ENCODE measurements around the gene SLC16A1.

The SLC16A1 gene

DNA sequence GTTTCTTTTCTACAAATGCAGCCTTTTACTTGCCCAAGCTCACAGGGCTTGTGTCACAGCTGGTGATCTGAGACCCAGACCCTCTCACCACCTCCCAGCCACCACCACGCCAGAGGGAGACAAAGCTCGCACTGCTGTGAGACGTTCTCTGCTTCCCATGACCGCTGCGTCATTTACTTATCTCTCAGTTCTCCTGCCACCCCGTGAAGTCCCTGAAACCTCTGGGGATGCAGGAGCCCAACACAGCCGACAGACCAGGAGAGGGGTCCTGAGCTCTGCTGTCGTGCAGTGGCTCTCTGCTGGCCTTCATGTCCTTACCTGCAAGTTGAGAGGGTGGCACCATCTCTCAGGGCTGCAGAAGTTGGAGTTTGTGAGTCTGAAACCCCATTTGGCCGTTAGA lies 77.7 kb downstream of the SLC16A1 start:
- no peak overlapping the region for H3K4me3 ChIP-seq (ENCODE audit: low read depth, low read length)
- TF ChIP-seq, protein P1, sequence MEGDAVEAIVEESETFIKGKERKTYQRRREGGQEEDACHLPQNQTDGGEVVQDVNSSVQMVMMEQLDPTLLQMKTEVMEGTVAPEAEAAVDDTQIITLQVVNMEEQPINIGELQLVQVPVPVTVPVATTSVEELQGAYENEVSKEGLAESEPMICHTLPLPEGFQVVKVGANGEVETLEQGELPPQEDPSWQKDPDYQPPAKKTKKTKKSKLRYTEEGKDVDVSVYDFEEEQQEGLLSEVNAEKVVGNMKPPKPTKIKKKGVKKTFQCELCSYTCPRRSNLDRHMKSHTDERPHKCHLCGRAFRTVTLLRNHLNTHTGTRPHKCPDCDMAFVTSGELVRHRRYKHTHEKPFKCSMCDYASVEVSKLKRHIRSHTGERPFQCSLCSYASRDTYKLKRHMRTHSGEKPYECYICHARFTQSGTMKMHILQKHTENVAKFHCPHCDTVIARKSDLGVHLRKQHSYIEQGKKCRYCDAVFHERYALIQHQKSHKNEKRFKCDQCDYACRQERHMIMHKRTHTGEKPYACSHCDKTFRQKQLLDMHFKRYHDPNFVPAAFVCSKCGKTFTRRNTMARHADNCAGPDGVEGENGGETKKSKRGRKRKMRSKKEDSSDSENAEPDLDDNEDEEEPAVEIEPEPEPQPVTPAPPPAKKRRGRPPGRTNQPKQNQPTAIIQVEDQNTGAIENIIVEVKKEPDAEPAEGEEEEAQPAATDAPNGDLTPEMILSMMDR (IDR thresholded peaks at IDR 0.05; ENCODE audit: low read depth, low read length): no peak

DNA sequence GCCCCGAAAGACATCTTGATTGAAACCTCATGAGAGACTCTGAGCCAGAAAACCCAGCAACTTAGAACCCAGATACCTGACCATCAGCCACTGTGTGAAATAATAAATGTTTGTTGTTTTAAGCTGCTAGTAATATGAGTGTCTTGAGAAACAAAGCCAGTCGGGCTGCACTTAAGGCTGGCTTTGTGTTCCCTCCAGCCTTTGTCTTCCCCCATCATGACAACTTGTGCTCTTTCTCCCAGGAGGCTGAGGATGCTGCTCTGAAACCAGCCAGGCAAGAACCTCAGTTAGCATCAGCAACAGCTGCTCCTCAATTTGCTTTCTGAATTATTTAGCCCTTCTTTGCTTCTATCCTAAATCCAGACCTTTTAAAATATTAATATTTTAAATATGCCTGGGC lies 78.2 kb downstream of the SLC16A1 start:
- no peak overlapping the region for H3K4me3 ChIP-seq (ENCODE audit: low read depth, low read length)
- TF ChIP-seq, protein P1 (IDR thresholded peaks at IDR 0.05; ENCODE audit: low read depth, low read length): no peak

DNA sequence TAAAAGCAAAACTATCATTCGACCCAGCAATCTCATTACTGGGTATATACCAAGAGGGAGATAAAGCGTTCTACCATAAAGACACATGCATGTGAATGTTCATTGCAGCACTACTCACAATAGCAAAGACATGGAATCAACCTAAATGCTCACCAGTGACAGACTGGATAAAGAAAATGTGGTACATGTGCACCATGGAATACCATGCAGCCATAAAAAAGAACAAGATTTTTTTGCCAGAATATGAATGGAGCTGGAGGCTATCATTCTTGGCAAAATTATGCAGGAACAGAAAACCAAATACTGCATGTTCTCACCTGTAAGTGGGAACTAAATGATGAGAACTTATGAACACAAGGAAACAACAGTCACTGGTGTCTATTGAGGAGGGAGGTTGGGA lies 79.7 kb downstream of the SLC16A1 start:
- TF ChIP-seq, protein P1 (IDR thresholded peaks at IDR 0.05; ENCODE audit: low read depth, low read length): no peak
- H3K4me3 ChIP-seq (ENCODE audit: low read depth, low read length): no peak overlapping the region

DNA sequence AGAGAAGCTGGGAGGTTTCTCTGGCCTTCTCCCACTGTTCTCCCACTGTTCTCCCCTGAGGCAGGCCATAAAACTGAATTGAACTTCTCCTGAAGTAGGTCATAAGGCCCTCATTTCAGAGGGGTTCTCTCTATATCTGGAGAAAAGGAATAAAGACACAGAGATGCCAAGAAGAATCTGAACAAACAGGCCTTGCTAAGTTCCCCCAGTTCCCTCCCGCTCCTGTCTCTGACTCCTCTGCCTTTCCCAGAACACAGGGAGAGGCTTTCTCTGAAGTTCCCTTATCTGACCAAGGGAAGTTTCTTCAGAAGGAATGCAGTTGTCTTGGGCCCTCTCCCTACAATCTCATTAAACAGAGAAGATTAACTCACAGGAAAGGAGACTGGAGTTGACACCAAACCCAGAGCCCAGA lies 83.4 kb downstream of the SLC16A1 start:
- no peak overlapping the region for H3K4me3 ChIP-seq (ENCODE audit: low read depth, low read length)
- TF ChIP-seq, protein P1 (IDR thresholded peaks at IDR 0.05; ENCODE audit: low read depth, low read length): no peak

DNA sequence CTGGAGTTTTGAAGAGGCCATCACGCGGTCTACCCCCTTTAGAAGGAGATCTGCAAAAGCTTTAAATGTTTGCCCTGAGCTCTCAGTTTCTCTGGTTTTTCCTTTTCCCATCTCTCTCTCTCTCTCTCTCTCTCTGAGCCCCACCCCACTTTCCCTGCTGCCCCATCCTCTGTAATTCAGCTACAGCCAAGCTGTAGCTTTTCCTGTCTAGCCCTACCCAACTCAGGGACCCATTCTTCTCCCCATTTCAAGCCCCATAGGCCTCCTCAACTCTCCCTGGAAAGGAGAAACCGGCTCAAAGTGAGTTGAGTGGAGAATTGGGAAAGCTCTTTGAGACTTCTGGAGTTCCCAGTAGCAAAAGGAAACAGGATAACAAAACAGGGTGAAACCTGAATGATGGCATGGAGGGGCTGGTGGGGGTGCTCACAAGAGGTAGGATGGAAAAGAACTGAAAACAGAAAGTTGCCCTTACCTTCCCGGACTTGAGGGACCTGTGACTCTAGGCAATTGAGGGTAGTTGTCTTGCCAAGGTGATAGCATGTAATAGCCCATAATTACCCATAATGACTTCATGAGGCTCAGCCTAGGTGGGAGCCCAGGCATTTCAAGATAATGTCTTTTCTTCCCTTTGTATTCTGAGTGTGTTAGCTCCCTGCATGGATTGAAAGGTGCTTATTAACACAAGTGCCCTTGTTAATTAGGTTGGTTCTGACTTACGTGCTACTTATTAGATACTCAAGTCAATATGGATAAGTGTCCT lies 84.9 kb downstream of the SLC16A1 start:
- no peak overlapping the region for H3K4me3 ChIP-seq (ENCODE audit: low read depth, low read length)
- TF ChIP-seq, protein P1 (IDR thresholded peaks at IDR 0.05; ENCODE audit: low read depth, low read length): no peak

DNA sequence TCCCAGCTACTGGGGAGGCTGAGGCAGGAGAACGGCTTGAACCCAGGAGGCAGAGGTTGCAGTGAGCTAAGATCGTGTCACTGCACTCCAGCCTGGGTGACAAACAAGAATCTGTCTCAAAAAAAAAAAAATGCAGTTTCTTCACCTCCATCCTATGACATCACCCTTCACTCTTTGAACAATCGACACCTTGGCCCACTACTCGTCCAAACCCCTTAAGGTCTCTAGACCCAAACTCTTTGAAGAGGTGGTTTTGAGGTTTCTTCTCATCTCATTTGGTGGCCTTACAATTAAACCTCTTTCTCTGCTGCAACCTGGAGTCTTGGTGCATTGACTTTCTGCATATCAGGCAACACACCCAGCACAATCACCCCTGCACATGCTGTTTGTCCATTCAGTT lies 86.1 kb downstream of the SLC16A1 start:
- no peak overlapping the region for H3K4me3 ChIP-seq (ENCODE audit: low read depth, low read length)
- TF ChIP-seq, protein P1 (IDR thresholded peaks at IDR 0.05; ENCODE audit: low read depth, low read length): no peak

DNA sequence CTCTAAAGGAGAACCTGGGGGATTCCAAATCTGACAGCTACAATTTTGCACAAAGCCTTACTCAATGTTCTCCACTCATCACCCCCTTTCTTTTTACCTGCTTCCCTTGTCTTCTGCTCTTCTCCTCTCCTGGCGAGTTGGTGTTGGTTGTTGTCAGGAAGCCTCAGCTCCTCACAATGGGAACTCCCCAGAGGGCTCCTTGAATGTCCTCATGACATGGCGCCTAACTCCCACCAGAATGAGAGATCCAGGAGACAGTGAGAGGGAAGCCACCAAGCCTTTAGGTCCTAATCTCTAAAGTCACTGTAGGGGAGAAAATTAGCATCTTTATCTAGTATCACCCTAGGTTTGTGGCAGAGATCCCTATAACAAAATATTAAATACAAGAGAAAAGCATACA lies 87.8 kb downstream of the SLC16A1 start:
- no peak overlapping the region for H3K4me3 ChIP-seq (ENCODE audit: low read depth, low read length)
- TF ChIP-seq, protein P1 (IDR thresholded peaks at IDR 0.05; ENCODE audit: low read depth, low read length): no peak

Data from WI38 (cell line).